ENCODE data around the gene OSBPL10. TPM values are rescaled to one million over a fixed set of nuclear protein-coding genes. Genes with fewer than 3 reads are reported as not detected.

OSBPL10 gene
- total RNA-seq, 1 experiment from 2014 or later = 2.3 TPM

- no peak overlapping the region for H3K27ac ChIP-seq (ENCODE audit: low read depth, low read length, poor library complexity, severe bottlenecking)
- TF ChIP-seq EZH2 (IDR thresholded peaks at IDR 0.05; ENCODE audit: borderline replicate concordance, low read depth, low read length, poor library complexity, severe bottlenecking) = no peak
- TF ChIP-seq CTCF (conservative IDR thresholded peaks at IDR 0.05; ENCODE audit: low read depth, low read length) = no peak
- no peak overlapping the region for H3K4me3 ChIP-seq (ENCODE audit: low read depth, low read length, poor library complexity, severe bottlenecking)
- ChIA-PET CTCF (no interaction called here), POLR2A (ENCODE audit: low non-redundant PET) (no interaction called here)
- no peaks in the 10 kb centered on the region for H3K9me3 ChIP-seq (ENCODE audit: low read depth, low read length, poor library complexity, severe bottlenecking)
- intact Hi-C loops (cut with micrococcal nuclease; ENCODE audit: unreplicated experiment) = no loop called here
- H3K36me3 ChIP-seq (ENCODE audit: insufficient read depth, low read length, poor library complexity, severe bottlenecking) = no peaks in the 10 kb centered on the region
- H3K27me3 ChIP-seq (replicated peaks; ENCODE audit: insufficient read depth, low read depth, low read length, poor library complexity) = peaks cover 23% of the 10 kb centered on the region
- no TSS peak for BruUV-seq (replicated peaks)
- no peak for DNase-seq (ENCODE audit: low spot score)
- no peaks in the 10 kb centered on the region for H3K4me1 ChIP-seq (ENCODE audit: insufficient read depth, low read length, poor library complexity, severe bottlenecking)
Measured at GRCh38 chr3:31977736-31978135, 3.3 kb downstream of the OSBPL10 start.

DNA sequence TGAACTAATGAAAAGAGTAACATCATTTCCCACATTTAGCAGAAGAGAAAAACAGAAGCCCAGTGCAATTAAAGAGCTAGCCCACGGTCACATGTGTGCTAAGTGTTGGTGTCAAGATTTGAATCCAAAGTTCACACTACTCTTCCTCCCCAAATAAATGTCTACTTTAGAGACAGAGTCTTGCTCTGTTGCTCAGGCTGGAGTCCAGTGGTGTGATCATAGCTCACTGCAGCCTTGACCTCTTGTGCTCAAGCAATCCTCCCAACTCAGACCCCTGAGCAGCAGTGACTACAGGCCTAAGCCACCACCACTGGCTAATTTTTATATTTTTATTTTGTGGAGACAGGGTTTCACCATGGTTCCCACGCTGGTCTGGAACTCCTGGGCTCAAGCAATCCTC is 4.8 kb downstream of the OSBPL10 start:
- Histone ChIP-seq H3K9me3 (ENCODE audit: low read depth, low read length, poor library complexity, severe bottlenecking) (no peaks in the 10 kb centered on the region), H3K27me3 (replicated peaks; ENCODE audit: insufficient read depth, low read depth, low read length, poor library complexity) (peaks cover 17% of the 10 kb centered on the region), H3K4me1 (ENCODE audit: insufficient read depth, low read length, poor library complexity, severe bottlenecking) (no peaks in the 10 kb centered on the region), H3K4me3 (ENCODE audit: low read depth, low read length, poor library complexity, severe bottlenecking) (no peak overlapping the region), H3K27ac (ENCODE audit: low read depth, low read length, poor library complexity, severe bottlenecking) (no peak overlapping the region), H3K36me3 (ENCODE audit: insufficient read depth, low read length, poor library complexity, severe bottlenecking) (no peaks in the 10 kb centered on the region)
- CTCF ChIA-PET = no interaction called here
- POLR2A ChIA-PET (ENCODE audit: low non-redundant PET) = no interaction called here
- BruUV-seq (replicated peaks) = no TSS peak
- intact Hi-C loops (cut with micrococcal nuclease; ENCODE audit: unreplicated experiment) = no loop called here
- DNase-seq (ENCODE audit: low spot score) = no peak
- no peak for TF ChIP-seq CTCF (conservative IDR thresholded peaks at IDR 0.05; ENCODE audit: low read depth, low read length)
- no peak for TF ChIP-seq EZH2 (IDR thresholded peaks at IDR 0.05; ENCODE audit: borderline replicate concordance, low read depth, low read length, poor library complexity, severe bottlenecking)

- intact Hi-C loops (cut with micrococcal nuclease; ENCODE audit: unreplicated experiment) = no loop called here
- DNase-seq (ENCODE audit: low spot score) = no peak
- Histone ChIP-seq H3K36me3 (ENCODE audit: insufficient read depth, low read length, poor library complexity, severe bottlenecking) (no peaks in the 10 kb centered on the region), H3K27ac (ENCODE audit: low read depth, low read length, poor library complexity, severe bottlenecking) (no peak overlapping the region), H3K4me3 (ENCODE audit: low read depth, low read length, poor library complexity, severe bottlenecking) (no peak overlapping the region), H3K9me3 (ENCODE audit: low read depth, low read length, poor library complexity, severe bottlenecking) (no peaks in the 10 kb centered on the region), H3K27me3 (replicated peaks; ENCODE audit: insufficient read depth, low read depth, low read length, poor library complexity) (peaks cover 12% of the 10 kb centered on the region), H3K4me1 (ENCODE audit: insufficient read depth, low read length, poor library complexity, severe bottlenecking) (no peaks in the 10 kb centered on the region)
- no peak for TF ChIP-seq CTCF (conservative IDR thresholded peaks at IDR 0.05; ENCODE audit: low read depth, low read length)
- CTCF ChIA-PET = no interaction called here
- BruUV-seq (replicated peaks) = no TSS peak
- POLR2A ChIA-PET (ENCODE audit: low non-redundant PET) = no interaction called here
Measured at GRCh38 chr3:31974964-31975363, 6.1 kb downstream of the OSBPL10 start.
